Measurements from ENCODE around the gene SMIM23. TPM values are rescaled to one million over a fixed set of nuclear protein-coding genes. Genes with fewer than 3 reads are reported as not detected.

The SMIM23 gene
- not detected for polyA plus RNA-seq (2013, experiment 1 of 2)
- not detected for polyA plus RNA-seq (2013, experiment 2 of 2)

GRCh38 chr5:171785517-171785916 is at the start of gene SMIM23:
Gene SMIM23 (plus strand): TSS chr5:171785817. CDS start chr5:171785872, 55 bp downstream.
- H3K79me1 ChIP-seq (replicated peaks; ENCODE audit: low read length, poor library complexity, severe bottlenecking): no peaks in the 10 kb centered on the region
- no peak within 1 kb of the TSS for H4K91ac ChIP-seq (ENCODE audit: low read length)
- H3K9ac ChIP-seq (ENCODE audit: low read length): no peak within 1 kb of the TSS
- H2BK5ac ChIP-seq (ENCODE audit: low read depth, low read length, poor library complexity, severe bottlenecking): no peak within 1 kb of the TSS
- H2AK5ac ChIP-seq (ENCODE audit: low read length, severe bottlenecking): no peak within 1 kb of the TSS
- H3K4me3 ChIP-seq (ENCODE audit: insufficient read depth in 1 of 2, low read depth in 1 of 2, low read length in 2 of 2): no peak within 1 kb of the TSS
- H3K27ac ChIP-seq (ENCODE audit: low read length, poor library complexity, severe bottlenecking): no peak within 1 kb of the TSS
- no peak within 1 kb of the TSS for H3K23ac ChIP-seq (ENCODE audit: low read length in 2 of 2)
- H2AFZ ChIP-seq (ENCODE audit: low read depth, low read length): no peak within 1 kb of the TSS
- no peak within 1 kb of the TSS for H2BK15ac ChIP-seq (ENCODE audit: low read depth, poor library complexity, severe bottlenecking)
- no peak within 1 kb of the TSS for H3K4ac ChIP-seq (ENCODE audit: low read depth in 1 of 2, low read length in 2 of 2)
- H3K4me1 ChIP-seq (ENCODE audit: control insufficient read depth, insufficient read depth, low read depth, low read length): no peaks in the 10 kb centered on the region
- no peaks in the 10 kb centered on the region for H3K9me3 ChIP-seq (ENCODE audit: control insufficient read depth, low read length)
- no peak within 1 kb of the TSS for H3K4me2 ChIP-seq (ENCODE audit: low read length, poor library complexity, severe bottlenecking)
- no peak within 1 kb of the TSS for H3K18ac ChIP-seq (ENCODE audit: low read depth in 1 of 2, low read length in 2 of 2)
- peak within 1 kb of the TSS in 1 of 2 experiments; percentile 57 for H3K14ac ChIP-seq (ENCODE audit: low read length in 2 of 2)
- no peaks in the 10 kb centered on the region for H3K36me3 ChIP-seq (ENCODE audit: control insufficient read depth in 1 of 2, insufficient read depth in 2 of 2, low read depth in 1 of 2, low read length in 2 of 2)
- no peak within 1 kb of the TSS for H4K8ac ChIP-seq (ENCODE audit: low read length)
- H3K27me3 ChIP-seq (ENCODE audit: control insufficient read depth in 1 of 2, insufficient read depth in 1 of 2, low read length in 2 of 2): peaks cover 9 to 12% of the 10 kb centered on the region in 2 experiments
- DNase-seq: no peak
- H2BK120ac ChIP-seq (ENCODE audit: low read depth, low read length): no peak within 1 kb of the TSS
- H2BK12ac ChIP-seq (ENCODE audit: low read length in 2 of 2): no peak within 1 kb of the TSS

GRCh38 chr5:171736976-171737891 is 48.4 kb upstream of the SMIM23 start:
- Histone ChIP-seq H2AFZ (ENCODE audit: low read depth, low read length) (no peak overlapping the region), H2AK5ac (ENCODE audit: low read length, severe bottlenecking) (no peak overlapping the region), H2BK5ac (ENCODE audit: low read depth, low read length, poor library complexity, severe bottlenecking) (no peak overlapping the region), H3K4ac (ENCODE audit: low read depth in 1 of 2, low read length in 2 of 2) (no peak overlapping the region), H3K27ac (ENCODE audit: low read length, poor library complexity, severe bottlenecking) (no peak overlapping the region), H3K23ac (ENCODE audit: low read length in 2 of 2) (no peak overlapping the region), H3K4me1 (ENCODE audit: control insufficient read depth, insufficient read depth, low read depth, low read length) (no peaks in the 10 kb centered on the region), H3K9ac (ENCODE audit: low read length) (no peak overlapping the region), H2BK120ac (ENCODE audit: low read depth, low read length) (no peak overlapping the region), H3K36me3 (ENCODE audit: control insufficient read depth in 1 of 2, insufficient read depth in 2 of 2, low read depth in 1 of 2, low read length in 2 of 2) (no peaks in the 10 kb centered on the region), H3K4me2 (ENCODE audit: low read length, poor library complexity, severe bottlenecking) (no peak overlapping the region), H4K91ac (ENCODE audit: low read length) (no peak overlapping the region), H2BK12ac (ENCODE audit: low read length in 2 of 2) (no peak overlapping the region), H4K8ac (ENCODE audit: low read length) (no peak overlapping the region), H3K18ac (ENCODE audit: low read depth in 1 of 2, low read length in 2 of 2) (no peak overlapping the region), H3K79me1 (replicated peaks; ENCODE audit: low read length, poor library complexity, severe bottlenecking) (no peaks in the 10 kb centered on the region), H3K4me3 (ENCODE audit: insufficient read depth in 1 of 2, low read depth in 1 of 2, low read length in 2 of 2) (no peak overlapping the region), H3K9me3 (ENCODE audit: control insufficient read depth, low read length) (no peaks in the 10 kb centered on the region), H3K14ac (ENCODE audit: low read length in 2 of 2) (no peak overlapping the region), H2BK15ac (ENCODE audit: low read depth, poor library complexity, severe bottlenecking) (no peak overlapping the region), H3K27me3 (ENCODE audit: control insufficient read depth in 1 of 2, insufficient read depth in 1 of 2, low read length in 2 of 2) (peaks cover 0 to 20% of the 10 kb centered on the region in 2 experiments)
- DNase-seq: no peak
- 86% methylated on average over 11 of the region's 11 CpGs for WGBS

GRCh38 chr5:171738501-171738900 is 47.1 kb upstream of the SMIM23 start:
- Histone ChIP-seq H3K4me3 (ENCODE audit: insufficient read depth in 1 of 2, low read depth in 1 of 2, low read length in 2 of 2) (no peak overlapping the region), H2AK5ac (ENCODE audit: low read length, severe bottlenecking) (no peak overlapping the region), H4K91ac (ENCODE audit: low read length) (no peak overlapping the region), H3K4me1 (ENCODE audit: control insufficient read depth, insufficient read depth, low read depth, low read length) (no peaks in the 10 kb centered on the region), H3K4me2 (ENCODE audit: low read length, poor library complexity, severe bottlenecking) (no peak overlapping the region), H2AFZ (ENCODE audit: low read depth, low read length) (no peak overlapping the region), H3K14ac (ENCODE audit: low read length in 2 of 2) (no peak overlapping the region), H2BK120ac (ENCODE audit: low read depth, low read length) (no peak overlapping the region), H3K9me3 (ENCODE audit: control insufficient read depth, low read length) (no peaks in the 10 kb centered on the region), H2BK5ac (ENCODE audit: low read depth, low read length, poor library complexity, severe bottlenecking) (no peak overlapping the region), H3K36me3 (ENCODE audit: control insufficient read depth in 1 of 2, insufficient read depth in 2 of 2, low read depth in 1 of 2, low read length in 2 of 2) (no peaks in the 10 kb centered on the region), H2BK15ac (ENCODE audit: low read depth, poor library complexity, severe bottlenecking) (no peak overlapping the region), H3K23ac (ENCODE audit: low read length in 2 of 2) (no peak overlapping the region), H3K18ac (ENCODE audit: low read depth in 1 of 2, low read length in 2 of 2) (no peak overlapping the region), H3K27ac (ENCODE audit: low read length, poor library complexity, severe bottlenecking) (no peak overlapping the region), H3K9ac (ENCODE audit: low read length) (no peak overlapping the region), H3K4ac (ENCODE audit: low read depth in 1 of 2, low read length in 2 of 2) (no peak overlapping the region), H3K79me1 (replicated peaks; ENCODE audit: low read length, poor library complexity, severe bottlenecking) (no peaks in the 10 kb centered on the region), H4K8ac (ENCODE audit: low read length) (no peak overlapping the region), H3K27me3 (ENCODE audit: control insufficient read depth in 1 of 2, insufficient read depth in 1 of 2, low read length in 2 of 2) (peaks cover 0 to 20% of the 10 kb centered on the region in 2 experiments), H2BK12ac (ENCODE audit: low read length in 2 of 2) (no peak overlapping the region)
- 77% methylated on average over 7 of the region's 8 CpGs for WGBS
- DNase-seq: no peak

- Histone ChIP-seq H2BK5ac (ENCODE audit: low read depth, low read length, poor library complexity, severe bottlenecking) (no peak overlapping the region), H3K4me1 (ENCODE audit: control insufficient read depth, insufficient read depth, low read depth, low read length) (no peaks in the 10 kb centered on the region), H2BK15ac (ENCODE audit: low read depth, poor library complexity, severe bottlenecking) (no peak overlapping the region), H3K18ac (ENCODE audit: low read depth in 1 of 2, low read length in 2 of 2) (no peak overlapping the region), H3K9me3 (ENCODE audit: control insufficient read depth, low read length) (no peaks in the 10 kb centered on the region), H3K27me3 (ENCODE audit: control insufficient read depth in 1 of 2, insufficient read depth in 1 of 2, low read length in 2 of 2) (peaks cover 0 to 26% of the 10 kb centered on the region in 2 experiments), H3K36me3 (ENCODE audit: control insufficient read depth in 1 of 2, insufficient read depth in 2 of 2, low read depth in 1 of 2, low read length in 2 of 2) (no peaks in the 10 kb centered on the region), H3K4me3 (ENCODE audit: insufficient read depth in 1 of 2, low read depth in 1 of 2, low read length in 2 of 2) (no peak overlapping the region), H2AFZ (ENCODE audit: low read depth, low read length) (no peak overlapping the region), H3K4me2 (ENCODE audit: low read length, poor library complexity, severe bottlenecking) (no peak overlapping the region), H2BK120ac (ENCODE audit: low read depth, low read length) (no peak overlapping the region), H4K8ac (ENCODE audit: low read length) (no peak overlapping the region), H3K14ac (ENCODE audit: low read length in 2 of 2) (no peak overlapping the region), H2AK5ac (ENCODE audit: low read length, severe bottlenecking) (no peak overlapping the region), H3K4ac (ENCODE audit: low read depth in 1 of 2, low read length in 2 of 2) (no peak overlapping the region), H2BK12ac (ENCODE audit: low read length in 2 of 2) (no peak overlapping the region), H3K23ac (ENCODE audit: low read length in 2 of 2) (no peak overlapping the region), H3K79me1 (replicated peaks; ENCODE audit: low read length, poor library complexity, severe bottlenecking) (no peaks in the 10 kb centered on the region), H3K27ac (ENCODE audit: low read length, poor library complexity, severe bottlenecking) (no peak overlapping the region), H4K91ac (ENCODE audit: low read length) (no peak overlapping the region), H3K9ac (ENCODE audit: low read length) (no peak overlapping the region)
- DNase-seq: no peak
- 85% methylated on average over 6 of the region's 6 CpGs for WGBS
These were observed 46.3 kb upstream of the SMIM23 start for GRCh38 chr5:171739271-171739670.
